PFSK-1 (cell line): ENCODE measurements around the gene SORCS3.

Experiments
- FOXP2 ChIP-seq: optimal IDR thresholded peaks from 2 replicates; pipeline ENCODE3; 2011; ENCODE audit warnings: borderline replicate concordance, control low read depth, inconsistent platforms; ENCODE audit not compliant: insufficient read depth; ENCODE audit errors: extremely low read length, extremely low read depth
- POLR2AphosphoS5 ChIP-seq: IDR thresholded peaks from 2 replicates; pipeline ENCODE4 v1.6.1; 2012; ENCODE audit warnings: low read depth, mild to moderate bottlenecking, control low read depth, low read length, moderate library complexity
- REST ChIP-seq, 2 experiments: IDR thresholded peaks; 2 replicates each; pipeline versions ENCODE4 v1.6.1 to v1.8.0; 2011 to 2012; ENCODE audit warnings: low read depth in 2 of 2, low read length in 2 of 2, control low read depth in 1 of 2, inconsistent platforms in 1 of 2, mild to moderate bottlenecking in 1 of 2, moderate library complexity in 1 of 2; ENCODE audit not compliant: insufficient read depth in 1 of 2
- SIN3A ChIP-seq: IDR thresholded peaks from 2 replicates; pipeline ENCODE4 v1.6.1; 2012; ENCODE audit warnings: mild to moderate bottlenecking, low read length, moderate library complexity, borderline replicate concordance; ENCODE audit not compliant: insufficient read depth
- TAF1 ChIP-seq: IDR thresholded peaks from 2 replicates; pipeline ENCODE4 v1.6.1; 2012; ENCODE audit warnings: low read length, control low read depth, borderline replicate concordance; ENCODE audit not compliant: insufficient read depth

Gene SORCS3

DNA sequence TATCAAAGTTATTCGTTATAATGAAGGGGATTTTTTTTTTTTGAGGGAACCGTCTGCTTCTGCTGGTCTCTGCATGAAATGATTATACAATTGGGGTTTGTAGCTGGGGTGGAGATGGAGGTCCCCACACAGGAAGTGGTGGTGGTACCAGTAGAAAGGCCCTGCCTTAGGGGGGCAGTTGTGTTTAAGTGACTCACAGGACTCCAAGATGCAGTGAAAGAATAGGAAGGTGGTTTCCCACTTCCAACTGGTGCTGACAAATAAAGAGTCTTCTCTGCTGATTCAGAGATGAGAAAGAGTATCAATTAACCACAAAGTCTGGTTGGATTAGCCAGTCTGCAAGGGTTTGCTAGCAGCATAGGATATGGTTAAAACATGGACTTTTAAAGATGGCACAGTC is 376.0 kb downstream of the SORCS3 start:
- TF ChIP-seq POLR2AphosphoS5 = no peak
- TF ChIP-seq REST (IDR thresholded peaks at IDR 0.05; ENCODE audit: insufficient read depth in 1 of 2, low read depth in 2 of 2, low read length in 2 of 2) = no peak
- no peak for TF ChIP-seq TAF1
- TF ChIP-seq FOXP2 = no peak
- TF ChIP-seq SIN3A = no peak

DNA sequence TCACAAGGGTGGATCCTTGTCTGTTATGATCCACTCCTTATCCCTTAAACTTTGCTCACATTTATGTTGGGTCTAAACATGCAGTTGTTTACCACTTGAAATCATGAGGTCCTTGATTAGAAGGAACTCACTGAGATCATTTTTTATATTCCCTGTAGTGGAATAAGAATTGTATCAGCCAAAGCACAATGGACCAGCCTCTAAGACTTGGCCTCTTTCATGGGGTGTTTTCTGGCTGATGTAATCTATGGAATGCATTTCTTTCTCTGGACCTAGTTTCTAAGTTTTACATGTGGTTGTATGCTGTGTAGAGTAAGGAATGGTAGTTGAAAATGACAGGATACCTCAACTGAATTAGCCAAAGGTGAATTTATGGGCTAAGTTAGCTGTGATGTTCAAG is 376.6 kb downstream of the SORCS3 start:
- no peak for TF ChIP-seq REST (IDR thresholded peaks at IDR 0.05; ENCODE audit: insufficient read depth in 1 of 2, low read depth in 2 of 2, low read length in 2 of 2)
- TF ChIP-seq FOXP2 = no peak
- no peak for TF ChIP-seq TAF1
- TF ChIP-seq POLR2AphosphoS5 = no peak
- TF ChIP-seq SIN3A = no peak

DNA sequence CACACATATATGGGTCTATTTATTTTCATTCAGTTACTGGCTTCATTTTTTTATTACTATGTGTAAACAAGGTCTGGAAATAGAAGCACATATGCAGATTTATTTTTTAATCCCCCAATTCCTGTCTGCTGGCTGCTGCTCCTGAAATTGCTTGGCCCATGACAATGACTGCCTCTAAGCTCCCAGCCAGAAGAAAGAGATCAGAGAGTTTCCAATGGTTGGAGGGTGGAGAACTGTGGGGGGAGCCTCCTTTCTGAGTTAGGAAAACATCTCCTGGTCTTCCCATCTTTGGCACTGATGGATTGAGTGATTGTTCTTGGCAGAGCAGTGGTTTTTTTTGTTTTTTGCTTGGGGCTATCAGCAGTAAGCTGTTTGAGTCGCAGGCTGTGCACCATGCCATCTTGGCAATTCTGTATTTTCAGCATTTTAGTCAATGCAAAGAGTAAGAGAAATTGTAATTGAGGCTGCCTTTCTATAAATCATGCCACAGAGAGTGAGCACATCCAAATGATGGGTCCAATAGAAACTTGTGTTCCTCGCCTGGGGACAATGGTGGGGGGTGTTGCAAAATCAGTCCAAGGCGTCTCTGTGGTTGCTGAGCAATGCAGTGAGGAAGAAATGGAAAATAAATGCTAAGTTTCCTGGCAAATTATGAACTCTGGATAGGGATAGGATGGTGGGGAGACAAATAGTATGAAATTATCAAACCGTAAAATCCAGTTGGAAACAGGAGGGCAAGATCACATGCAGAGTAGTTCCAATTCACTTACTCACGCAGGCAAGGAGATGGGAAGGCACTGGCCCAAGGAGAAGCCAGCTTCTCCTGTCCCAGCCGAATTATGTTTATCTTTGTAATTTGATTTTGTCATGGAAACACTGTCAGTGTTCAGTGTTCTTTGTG is 382.4 kb downstream of the SORCS3 start:
- TF ChIP-seq REST (IDR thresholded peaks at IDR 0.05; ENCODE audit: insufficient read depth in 1 of 2, low read depth in 2 of 2, low read length in 2 of 2) (no peak), POLR2AphosphoS5 (no peak), FOXP2 (no peak), SIN3A (no peak), TAF1 (no peak)

GRCh38 chr10:105024184-105024583 is 383.1 kb downstream of the SORCS3 start:
- TF ChIP-seq FOXP2 (no peak), TAF1 (no peak)

DNA sequence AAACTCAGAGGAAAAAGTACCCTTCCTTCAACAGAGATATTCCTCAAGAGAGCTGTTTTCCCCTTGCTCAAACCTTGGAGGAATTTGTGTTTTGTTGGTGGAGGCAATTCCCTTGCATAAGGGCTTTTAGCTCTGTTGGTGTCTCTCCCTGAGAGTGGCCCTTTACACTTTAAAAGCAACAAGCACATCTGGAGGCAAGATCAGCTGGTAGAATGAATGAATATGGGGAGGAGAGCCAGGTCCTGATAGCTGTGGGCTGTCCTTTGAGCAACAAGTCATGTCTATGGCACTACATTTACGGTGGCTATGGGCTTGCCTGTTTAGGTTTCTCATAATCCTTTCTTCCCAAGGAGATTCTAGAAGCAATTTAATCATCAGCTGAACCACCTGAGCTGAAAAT is 384.0 kb downstream of the SORCS3 start:
- TF ChIP-seq TAF1 (no peak), SIN3A (no peak), POLR2AphosphoS5 (no peak), REST (IDR thresholded peaks at IDR 0.05; ENCODE audit: insufficient read depth in 1 of 2, low read depth in 2 of 2, low read length in 2 of 2) (no peak), FOXP2 (no peak)
